GM21367 (cell line): ENCODE data around the gene PTPRM.

Source experiments
- ATAC-seq: cut with Tn5 transposase; IDR thresholded peaks from one replicate; pipeline ENCODE4 v1.9.1; 2021; ENCODE audit not compliant: unreplicated experiment

The PTPRM gene

DNA sequence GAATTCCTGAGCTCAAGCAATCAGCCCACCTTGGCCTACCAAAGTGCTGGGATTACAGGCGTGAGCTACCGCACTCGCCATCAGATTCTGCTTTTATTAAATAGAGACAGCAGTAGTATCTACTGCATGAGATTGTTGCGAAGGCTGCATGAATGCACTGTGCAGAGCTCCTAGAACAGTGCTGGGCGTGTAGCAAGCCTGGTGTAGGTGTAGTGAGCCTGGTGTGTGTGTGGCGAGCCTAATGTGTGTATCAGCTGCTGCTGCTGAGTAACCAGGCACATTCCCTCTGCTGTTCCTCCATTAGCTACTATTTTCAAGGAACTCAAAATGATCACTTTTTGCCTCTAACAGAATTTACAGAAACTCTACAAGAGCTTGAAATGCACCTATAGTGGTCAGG is 57.6 kb downstream of the PTPRM start:
- no peak for ATAC-seq

DNA sequence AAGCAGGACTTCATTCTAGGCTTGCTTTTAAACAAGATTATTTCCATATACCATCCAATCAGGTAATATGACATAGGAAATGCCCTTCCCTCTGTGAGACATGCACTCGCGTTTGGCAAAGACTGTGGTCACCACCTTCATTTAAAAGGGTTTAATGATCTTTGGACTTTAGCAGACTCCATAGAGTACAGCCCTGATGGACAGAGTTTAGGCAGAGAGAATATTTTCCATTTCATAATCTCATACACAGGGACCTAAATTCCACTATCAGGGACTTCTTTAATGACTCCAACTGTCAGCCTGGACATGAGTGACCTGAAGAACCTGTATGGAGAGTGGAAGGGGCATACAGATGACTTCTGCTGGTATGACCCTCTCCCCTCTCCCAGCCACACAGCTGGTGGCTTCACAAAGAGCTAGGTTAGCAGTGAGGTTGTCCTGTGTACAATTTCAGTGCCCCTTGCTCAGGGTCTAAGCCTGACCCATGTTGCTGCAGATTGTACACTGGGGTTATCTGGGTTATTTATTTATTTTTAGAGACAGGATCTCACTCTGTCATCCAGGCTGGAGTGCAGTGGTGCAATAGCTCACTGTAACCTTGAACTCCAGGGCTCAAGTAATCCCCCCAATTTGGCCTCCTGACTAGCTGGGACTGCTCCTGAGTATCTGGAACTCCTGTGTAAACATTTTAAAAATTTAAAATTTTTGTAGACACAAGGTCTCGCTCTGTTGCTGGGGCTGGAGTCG is 59.2 kb downstream of the PTPRM start:
- no peak for ATAC-seq

- ATAC-seq = no peak
Measured at GRCh38 chr18:7626922-7627440, 59.9 kb downstream of the PTPRM start.

DNA sequence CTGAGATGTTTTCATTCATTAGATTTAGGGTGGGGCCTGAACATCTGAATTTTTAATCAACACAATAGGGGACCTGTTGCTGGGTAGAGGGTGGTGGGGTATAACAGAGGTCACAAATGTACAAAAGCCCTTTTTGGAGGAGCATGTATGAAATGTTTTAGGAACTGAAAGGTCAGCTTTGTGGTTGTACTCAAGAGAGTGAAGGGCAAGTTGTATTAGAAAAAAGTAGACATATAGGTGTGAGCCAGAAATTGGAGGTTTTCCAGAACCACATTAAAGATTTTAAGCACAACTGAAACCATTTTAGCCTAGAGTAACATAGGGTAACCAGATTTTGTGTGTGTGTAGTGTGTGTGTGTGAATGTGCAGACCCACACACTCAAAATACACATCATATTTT is 62.3 kb downstream of the PTPRM start:
- ATAC-seq = no peak

- no peak for ATAC-seq
Measured at GRCh38 chr18:7630731-7631442, 63.8 kb downstream of the PTPRM start.

DNA sequence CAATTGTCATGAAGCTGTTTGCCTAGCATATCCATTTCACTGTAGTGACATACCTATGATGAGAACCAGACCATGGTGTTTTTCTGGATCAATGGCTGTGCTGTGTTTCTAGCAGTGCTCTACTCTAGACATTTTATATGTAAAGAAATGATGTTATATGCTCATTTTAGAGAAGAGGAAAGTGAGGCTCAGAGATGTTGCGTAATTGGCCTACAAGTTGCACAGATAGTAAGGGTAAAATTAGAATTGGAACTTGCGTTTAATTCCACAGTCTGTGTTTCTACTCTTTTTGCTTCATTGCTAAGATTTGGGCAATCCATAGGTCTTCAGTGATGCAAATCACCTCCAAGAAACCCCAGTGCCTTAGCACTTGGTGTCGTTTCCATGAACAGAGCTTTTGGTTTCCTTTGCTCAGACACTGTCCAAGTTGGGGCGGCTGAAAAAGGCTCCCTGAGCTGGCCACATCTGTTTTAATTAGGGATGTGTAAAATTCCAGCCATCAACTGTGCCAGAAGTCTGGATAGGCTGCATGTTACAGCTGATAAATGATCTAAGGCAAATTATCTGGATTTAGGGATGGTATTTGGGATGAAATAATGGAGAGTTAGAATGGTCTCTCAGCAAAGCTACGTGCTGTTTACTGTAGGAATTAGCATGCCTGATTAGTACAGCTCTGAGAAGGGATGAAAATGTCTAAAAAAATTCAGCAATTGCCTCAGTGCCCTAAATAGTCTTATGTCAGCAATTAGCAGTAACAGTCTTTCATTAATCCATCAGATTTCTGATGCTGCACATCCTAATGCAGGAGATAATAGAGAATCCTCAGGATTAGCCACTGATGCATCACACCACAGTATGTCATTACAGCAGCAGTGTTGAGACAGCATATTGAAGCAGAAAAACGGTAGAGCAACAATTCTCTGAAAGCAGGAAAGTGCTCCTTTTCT is 65.3 kb downstream of the PTPRM start:
- no peak for ATAC-seq

DNA sequence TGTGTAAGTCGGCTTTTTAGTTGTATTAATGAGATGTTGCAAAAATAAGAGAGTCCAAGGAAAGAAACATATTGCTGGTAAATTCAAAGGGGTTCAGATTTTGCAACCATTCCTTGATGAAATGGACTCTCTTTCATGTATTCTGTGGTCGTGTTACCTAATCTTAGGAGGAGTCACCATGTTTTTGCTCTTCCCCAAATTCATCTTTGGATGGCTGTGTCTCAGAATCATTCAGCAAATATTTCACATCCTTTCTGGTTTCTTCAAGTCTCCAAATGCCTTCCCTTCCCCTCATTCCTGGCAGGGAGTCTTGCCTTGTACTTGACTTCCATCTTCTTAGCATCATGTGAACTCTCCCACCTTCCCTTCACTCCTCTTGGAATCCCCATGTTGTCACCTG is 66.1 kb downstream of the PTPRM start:
- ATAC-seq = no peak

- ATAC-seq = no peak
Measured at GRCh38 chr18:7635948-7636347, 68.8 kb downstream of the PTPRM start.

DNA sequence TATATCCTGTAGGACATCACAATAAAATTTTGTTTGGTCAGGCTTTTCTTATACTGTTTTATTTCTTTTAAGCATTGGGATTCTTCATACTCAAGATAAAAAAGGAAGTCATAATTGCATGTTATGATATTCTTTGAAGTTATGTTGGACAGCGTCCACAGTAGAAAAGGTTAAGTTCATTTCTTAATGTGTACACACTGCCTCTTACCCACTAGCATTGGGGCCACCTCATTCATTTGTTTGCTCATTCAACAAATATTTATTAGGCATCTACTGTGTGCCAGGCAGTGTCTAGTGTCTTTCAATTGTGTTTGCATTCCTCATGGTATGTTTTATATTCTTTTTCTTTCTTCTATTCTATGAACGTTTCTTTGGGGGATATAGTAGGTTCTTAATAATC is 70.2 kb downstream of the PTPRM start:
- no peak for ATAC-seq

- no peak for ATAC-seq
Measured at GRCh38 chr18:7638321-7638720, 71.2 kb downstream of the PTPRM start.

- ATAC-seq = no peak
Measured at GRCh38 chr18:7641813-7642212, 74.7 kb downstream of the PTPRM start.

- ATAC-seq = no peak
Measured at GRCh38 chr18:7642331-7642890, 75.3 kb downstream of the PTPRM start.

- ATAC-seq = no peak
Measured at GRCh38 chr18:7645756-7646155, 78.6 kb downstream of the PTPRM start.

DNA sequence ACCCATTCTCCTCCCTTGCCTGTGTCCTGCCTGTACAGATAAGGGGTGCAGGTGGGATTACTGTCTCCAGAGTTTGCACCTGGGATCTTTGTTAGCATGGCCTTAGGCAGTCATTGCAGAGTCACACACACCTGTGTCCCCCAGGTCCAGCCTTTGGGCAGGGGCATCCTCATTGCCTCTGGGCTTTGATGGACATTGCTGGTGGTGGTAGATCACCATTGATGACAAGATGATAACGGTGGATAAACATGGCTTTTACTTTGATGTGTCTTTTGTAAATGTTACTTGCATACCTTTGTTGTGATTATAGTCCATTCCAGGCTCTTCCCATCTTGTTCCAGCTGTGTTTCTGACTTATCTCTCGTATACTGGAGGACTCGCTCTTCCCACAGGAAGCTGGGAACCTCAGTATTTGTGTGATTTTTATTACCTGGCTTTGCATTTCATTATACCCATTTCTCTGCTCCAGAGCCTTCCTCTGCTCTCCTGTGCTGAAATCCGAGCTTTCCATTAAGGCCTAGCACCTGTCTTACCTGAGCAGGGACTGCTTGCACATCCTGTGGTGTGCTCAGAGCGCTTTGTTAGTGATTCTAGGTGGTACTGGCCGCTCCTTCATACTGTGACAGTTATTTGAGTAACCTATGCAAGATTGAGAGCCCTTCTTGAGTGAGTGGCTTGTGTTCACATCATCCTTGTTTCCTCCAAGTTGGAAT is 79.2 kb downstream of the PTPRM start:
- ATAC-seq = no peak

DNA sequence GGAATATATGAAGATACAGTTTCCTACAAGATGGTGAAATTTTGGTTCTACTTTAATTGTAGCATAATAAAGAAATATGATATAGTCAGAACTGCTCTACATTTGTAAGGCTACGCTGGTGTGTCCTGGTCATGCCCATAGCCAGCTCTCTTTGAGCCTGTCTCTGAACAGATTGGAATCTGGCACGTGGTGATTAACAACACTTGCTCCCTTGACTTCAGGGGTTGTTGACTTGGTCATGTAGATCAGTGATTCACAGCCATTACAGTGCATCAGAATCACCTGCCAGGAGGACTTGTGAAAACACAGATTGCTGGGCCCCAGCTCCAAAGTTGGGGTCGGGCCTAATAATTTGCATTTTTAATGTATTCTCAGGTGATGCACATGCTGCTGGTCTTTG is 80.4 kb downstream of the PTPRM start:
- no peak for ATAC-seq

DNA sequence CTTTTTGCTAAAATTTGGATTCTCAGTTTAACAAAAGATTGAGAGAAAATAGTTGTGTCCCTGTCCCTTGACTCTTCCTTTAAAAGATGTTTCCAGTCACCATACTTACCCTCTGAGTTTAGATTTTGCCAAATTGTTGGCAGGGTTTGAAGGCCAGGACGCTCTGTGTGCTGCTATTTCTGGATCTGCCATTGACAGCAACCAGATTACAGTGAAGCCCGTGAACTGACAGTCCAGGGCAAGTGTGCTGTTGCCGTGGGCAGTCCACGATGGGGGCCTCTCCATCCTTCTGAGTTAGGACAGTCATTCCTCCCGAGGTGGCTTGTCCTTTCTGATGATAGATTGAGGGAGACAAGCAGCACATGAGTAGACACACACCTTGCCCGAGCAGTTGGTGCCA is 89.9 kb downstream of the PTPRM start:
- ATAC-seq = no peak

DNA sequence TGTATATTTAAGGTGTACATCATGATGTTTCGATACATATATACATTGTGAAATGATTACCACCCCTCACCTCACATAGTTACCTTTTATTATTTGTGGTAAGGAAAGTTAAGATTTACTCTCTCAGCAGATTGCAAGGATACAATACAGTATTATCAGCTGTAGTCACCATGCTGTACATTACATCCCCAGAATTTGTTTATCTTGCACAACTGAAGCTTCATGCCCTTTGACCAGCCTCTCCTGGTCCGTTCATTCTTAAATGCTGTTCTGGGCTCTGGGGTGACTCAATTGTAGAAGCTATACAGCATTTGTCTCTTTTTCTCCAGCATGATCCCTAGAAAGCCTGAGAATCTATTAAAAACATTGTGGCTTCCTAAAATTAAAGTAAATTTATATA is 90.8 kb downstream of the PTPRM start:
- no peak for ATAC-seq

GRCh38 chr18:7658701-7659100 is 91.6 kb downstream of the PTPRM start:
- no peak for ATAC-seq

DNA sequence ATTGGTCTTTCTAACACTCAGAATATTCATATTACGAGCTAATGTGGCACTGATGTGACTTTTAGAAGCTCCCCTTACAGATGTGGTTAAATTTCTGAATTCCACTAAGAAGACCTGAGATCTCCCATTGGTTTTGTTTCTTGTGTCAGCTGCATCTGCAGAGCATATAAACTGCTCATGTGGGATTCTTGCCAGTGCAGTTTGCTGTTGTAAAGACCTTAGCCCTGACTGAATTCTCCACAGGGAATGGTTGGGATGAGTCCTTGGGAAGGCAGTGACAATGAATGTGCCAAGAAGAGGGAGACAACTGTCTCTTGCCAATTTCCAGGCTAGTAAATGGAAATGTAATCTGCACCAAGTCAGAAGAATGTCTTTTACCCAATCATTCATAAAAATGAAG is 94.1 kb downstream of the PTPRM start:
- no peak for ATAC-seq

DNA sequence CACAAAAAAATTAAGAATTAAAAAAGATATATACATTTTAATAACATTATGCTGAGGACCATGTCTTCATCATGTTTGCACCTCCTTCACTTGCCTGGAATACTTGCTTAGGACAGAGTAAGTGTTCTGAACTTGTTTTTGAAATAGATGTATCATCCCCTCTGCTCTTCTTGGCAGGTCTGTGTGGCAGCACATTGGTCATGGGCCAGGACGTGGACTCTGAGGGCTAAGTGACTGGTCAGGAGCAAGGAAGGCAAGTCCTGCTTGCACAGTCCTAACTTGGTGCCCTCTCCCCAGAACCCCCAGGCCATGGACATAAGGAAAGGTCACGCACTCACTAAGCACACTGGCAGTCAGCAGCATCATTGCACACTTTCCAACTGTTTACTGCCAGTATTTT is 95.8 kb downstream of the PTPRM start:
- no peak for ATAC-seq
